Activated CD8-positive, alpha-beta T cell treated with anti-CD3 and anti-CD28 coated beads for 36 hours (primary cell): Measurements from ENCODE around the gene N4BP2. TPM values are rescaled to one million over a fixed set of nuclear protein-coding genes. Genes with fewer than 3 reads are reported as not detected.
A peak's percentile ranks its signal among the peaks of the same experiment; 100 is the strongest.

Experiments
- ATAC-seq: fragments of 200-7000 bp; cut with Tn5 transposase; one replicate; pipeline ENCODE4 v1.10.0; 2021; ENCODE audit warnings: mild to moderate bottlenecking, moderate library complexity
- CTCF ChIA-PET: fragments of 350-600 bp; sonication (Branson Sonifier 250); formaldehyde crosslinking; loops from one replicate; lab custom pipeline; 2021; ENCODE audit warnings: antibody characterized with exemption; lab: Charles Lee
- POLR2A ChIA-PET: fragments of 350-600 bp; sonication (Branson Sonifier 250); formaldehyde crosslinking; loops from one replicate; lab custom pipeline; 2021; ENCODE audit warnings: antibody characterized with exemption; lab: Charles Lee
- DNase-seq: peaks from one replicate; pipeline ENCODE4 v3.0.0-alpha.2; 2020
- H3K27ac Mint-ChIP-seq: one replicate; pipeline ENCODE4 v1.8.0; 2021; ENCODE audit warnings: mild to moderate bottlenecking, mixed read lengths
- H3K27me3 Mint-ChIP-seq: one replicate; pipeline ENCODE4 v1.8.0; 2021; ENCODE audit warnings: mixed read lengths
- H3K36me3 Mint-ChIP-seq: one replicate; pipeline ENCODE4 v1.8.0; 2021; ENCODE audit warnings: low read depth, mixed read lengths
- H3K4me1 Mint-ChIP-seq: one replicate; pipeline ENCODE4 v1.8.0; 2021; ENCODE audit warnings: low read depth, mixed read lengths
- H3K4me3 Mint-ChIP-seq: one replicate; pipeline ENCODE4 v1.8.0; 2021; ENCODE audit warnings: mild to moderate bottlenecking, moderate library complexity, mixed read lengths
- H3K9me3 Mint-ChIP-seq: one replicate; pipeline ENCODE4 v1.8.0; 2021; ENCODE audit warnings: mixed read lengths
- intact Hi-C: fragments of 100-400 bp; cut with micrococcal nuclease; formaldehyde crosslinking; loops from one replicate; pipeline ENCODE4 v1.10.0; 2022
- total RNA-seq, 2 experiments: library from RNA; stranded (reverse); gene quantifications; one replicate each; pipeline ENCODE4 v1.2.3, GENCODE V29; 2021
- TF ChIP-seq, protein P1 (sequence below): fragments of 200-600 bp; IDR thresholded peaks from one replicate; pipeline ENCODE4 v1.8.0; 2022; ENCODE audit warnings: antibody characterized with exemption, mild to moderate bottlenecking

N4BP2 gene
- total RNA-seq, 2 experiments from 2014 or later, result 17.4 to 17.5 TPM

- Mint-ChIP-seq H3K9me3 (peaks cover 2% of the 10 kb centered on the region), H3K4me3 (no peak overlapping the region), H3K27me3 (no peaks in the 10 kb centered on the region), H3K27ac (no peak overlapping the region), H3K36me3 (no peaks in the 10 kb centered on the region), H3K4me1 (peaks cover 34% of the 10 kb centered on the region)
- ATAC-seq, result no peak
- TF ChIP-seq, protein P1, sequence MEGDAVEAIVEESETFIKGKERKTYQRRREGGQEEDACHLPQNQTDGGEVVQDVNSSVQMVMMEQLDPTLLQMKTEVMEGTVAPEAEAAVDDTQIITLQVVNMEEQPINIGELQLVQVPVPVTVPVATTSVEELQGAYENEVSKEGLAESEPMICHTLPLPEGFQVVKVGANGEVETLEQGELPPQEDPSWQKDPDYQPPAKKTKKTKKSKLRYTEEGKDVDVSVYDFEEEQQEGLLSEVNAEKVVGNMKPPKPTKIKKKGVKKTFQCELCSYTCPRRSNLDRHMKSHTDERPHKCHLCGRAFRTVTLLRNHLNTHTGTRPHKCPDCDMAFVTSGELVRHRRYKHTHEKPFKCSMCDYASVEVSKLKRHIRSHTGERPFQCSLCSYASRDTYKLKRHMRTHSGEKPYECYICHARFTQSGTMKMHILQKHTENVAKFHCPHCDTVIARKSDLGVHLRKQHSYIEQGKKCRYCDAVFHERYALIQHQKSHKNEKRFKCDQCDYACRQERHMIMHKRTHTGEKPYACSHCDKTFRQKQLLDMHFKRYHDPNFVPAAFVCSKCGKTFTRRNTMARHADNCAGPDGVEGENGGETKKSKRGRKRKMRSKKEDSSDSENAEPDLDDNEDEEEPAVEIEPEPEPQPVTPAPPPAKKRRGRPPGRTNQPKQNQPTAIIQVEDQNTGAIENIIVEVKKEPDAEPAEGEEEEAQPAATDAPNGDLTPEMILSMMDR, result no peak
- no peak for DNase-seq
- POLR2A ChIA-PET, result interaction anchor here (1.0 to 1.1 kb wide), 2 partner anchors 25 to 125 kb away, joined by 3 read pairs; no protein-coding TSS in a partner anchor
- intact Hi-C loops, result no loop called here
- CTCF ChIA-PET, result no interaction called here
Measured at GRCh38 chr4:40180356-40180755, 123.7 kb downstream of the N4BP2 start.

- no peaks in the 10 kb centered on the region for H3K36me3 Mint-ChIP-seq
- H3K27me3 Mint-ChIP-seq, result no peaks in the 10 kb centered on the region
- no peak for DNase-seq
- ATAC-seq, result no peak
- H3K9me3 Mint-ChIP-seq, result peaks cover 2% of the 10 kb centered on the region
- H3K4me3 Mint-ChIP-seq, result no peak overlapping the region
- peak overlapping the region; percentile 43 for H3K27ac Mint-ChIP-seq
- POLR2A ChIA-PET, result interaction anchor here (0.7 to 1.3 kb wide), 2 partner anchors 8 to 10 kb away, joined by 3 read pairs; no protein-coding TSS in a partner anchor
- intact Hi-C loops, result no loop called here
- CTCF ChIA-PET, result interaction anchor here (1.2 to 2.1 kb wide), 3 partner anchors 9 to 135 kb away, joined by 3 to 7 read pairs (median 6); no protein-coding TSS in a partner anchor
- H3K4me1 Mint-ChIP-seq, result peaks cover 44% of the 10 kb centered on the region
- TF ChIP-seq, protein P1, result no peak
Measured at GRCh38 chr4:40182001-40182400, 125.4 kb downstream of the N4BP2 start.

- TF ChIP-seq, protein P1, result no peak
- intact Hi-C loops, result no loop called here
- H3K27ac Mint-ChIP-seq, result no peak overlapping the region
- DNase-seq (no peak), ATAC-seq (no peak)
- CTCF ChIA-PET, result interaction anchor here (1.2 to 2.1 kb wide), 6 partner anchors 8 to 142 kb away, joined by 3 to 6 read pairs (median 4); no protein-coding TSS in a partner anchor
- POLR2A ChIA-PET, result interaction anchor here (0.8 to 1.9 kb wide), 3 partner anchors 12 to 23 kb away, joined by 3 to 4 read pairs (median 4); partner anchors contain the start of gene RHOH
- peaks cover 2% of the 10 kb centered on the region for H3K9me3 Mint-ChIP-seq
- no peaks in the 10 kb centered on the region for H3K36me3 Mint-ChIP-seq
- no peak overlapping the region for H3K4me3 Mint-ChIP-seq
- no peaks in the 10 kb centered on the region for H3K27me3 Mint-ChIP-seq
- peaks cover 49% of the 10 kb centered on the region for H3K4me1 Mint-ChIP-seq
Measured at GRCh38 chr4:40182954-40183353, 126.3 kb downstream of the N4BP2 start.

DNA sequence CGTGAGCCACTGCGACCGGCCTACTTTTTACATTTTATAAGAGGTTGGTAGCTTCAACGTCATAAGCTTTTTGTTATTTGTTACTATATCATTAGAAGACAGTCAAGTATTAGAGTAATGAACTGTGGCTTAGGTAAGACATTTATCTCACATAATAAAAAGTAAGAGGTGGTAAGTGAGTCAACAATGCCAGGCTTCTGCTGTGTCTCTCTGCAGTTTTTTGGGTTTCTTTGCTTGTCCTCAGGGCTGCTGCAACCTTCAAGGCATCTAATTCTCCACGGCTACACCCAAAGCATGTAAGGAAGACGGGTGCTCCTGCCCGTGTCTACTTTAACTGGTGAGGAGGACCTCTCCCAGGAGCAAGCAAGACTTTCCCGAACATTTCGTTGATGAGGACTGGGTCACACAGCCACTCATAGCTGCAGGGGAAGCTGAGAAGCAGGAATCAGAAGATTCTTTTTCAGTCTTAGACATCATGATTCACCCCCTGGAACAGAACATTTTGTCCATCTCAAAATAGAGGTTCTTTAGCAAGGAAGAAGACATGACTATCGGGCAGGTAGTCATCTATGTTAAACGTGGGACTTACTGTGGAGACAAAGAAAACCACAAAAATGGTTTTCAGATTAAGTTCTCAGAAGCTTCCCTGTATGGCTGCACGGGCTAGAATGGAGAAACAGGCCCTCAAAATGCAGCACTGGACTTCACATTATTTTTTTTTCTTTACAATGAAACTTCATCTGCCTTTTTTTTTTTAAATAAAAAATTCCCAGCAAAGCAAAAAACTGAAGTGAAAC lies 127.2 kb downstream of the N4BP2 start:
- peaks cover 46% of the 10 kb centered on the region for H3K4me1 Mint-ChIP-seq
- peak overlapping the region; percentile 1 for H3K4me3 Mint-ChIP-seq
- no peaks in the 10 kb centered on the region for H3K27me3 Mint-ChIP-seq
- peak; percentile 78 for ATAC-seq
- intact Hi-C loops, result no loop called here
- H3K27ac Mint-ChIP-seq, result peak overlapping the region; percentile 32
- DNase-seq, result no peak
- POLR2A ChIA-PET, result interaction anchor here (0.7 to 1.9 kb wide), 8 partner anchors 10 to 128 kb away, joined by 3 to 9 read pairs (median 4); partner anchors contain the start of genes N4BP2 and RHOH
- CTCF ChIA-PET, result interaction anchor here (1.0 to 2.2 kb wide), 9 partner anchors 11 to 141 kb away, joined by 3 to 9 read pairs (median 4); no protein-coding TSS in a partner anchor
- no peaks in the 10 kb centered on the region for H3K36me3 Mint-ChIP-seq
- TF ChIP-seq, protein P1, result no peak
- H3K9me3 Mint-ChIP-seq, result peaks cover 2% of the 10 kb centered on the region
